ENCODE results near the gene DHODH.

The DHODH gene

GRCh38 chr16:72013888-72014581 lies 5.5 kb downstream of the DHODH start:
- no peak for TF ChIP-seq CTCF (IDR thresholded peaks at IDR 0.05; ENCODE audit: insufficient read depth, low read depth, low read length, missing control alignments)
- no peak overlapping the region for H3K4me3 ChIP-seq (ENCODE audit: low read depth, low read length)
- DNase-seq (ENCODE audit: low read depth): no peak

GRCh38 chr16:72014675-72015074 lies 6.1 kb downstream of the DHODH start:
- no peak for TF ChIP-seq CTCF (IDR thresholded peaks at IDR 0.05; ENCODE audit: insufficient read depth, low read depth, low read length, missing control alignments)
- DNase-seq (ENCODE audit: low read depth): no peak
- H3K4me3 ChIP-seq (ENCODE audit: low read depth, low read length): no peak overlapping the region

GRCh38 chr16:72015124-72015523 lies 6.6 kb downstream of the DHODH start:
- no peak for DNase-seq (ENCODE audit: low read depth)
- no peak overlapping the region for H3K4me3 ChIP-seq (ENCODE audit: low read depth, low read length)
- TF ChIP-seq CTCF (IDR thresholded peaks at IDR 0.05; ENCODE audit: insufficient read depth, low read depth, low read length, missing control alignments): no peak

- no peak for TF ChIP-seq CTCF (IDR thresholded peaks at IDR 0.05; ENCODE audit: insufficient read depth, low read depth, low read length, missing control alignments)
- H3K4me3 ChIP-seq (ENCODE audit: low read depth, low read length): no peak overlapping the region
- no peak for DNase-seq (ENCODE audit: low read depth)
These were observed 9.9 kb downstream of the DHODH start for GRCh38 chr16:72018470-72018869.

- no peak overlapping the region for H3K4me3 ChIP-seq (ENCODE audit: low read depth, low read length)
- DNase-seq (ENCODE audit: low read depth): no peak
- TF ChIP-seq CTCF (IDR thresholded peaks at IDR 0.05; ENCODE audit: insufficient read depth, low read depth, low read length, missing control alignments): no peak
These were observed 12.5 kb downstream of the DHODH start for GRCh38 chr16:72021043-72021442.

GRCh38 chr16:72022127-72022526 lies 13.6 kb downstream of the DHODH start:
- no peak for TF ChIP-seq CTCF (IDR thresholded peaks at IDR 0.05; ENCODE audit: insufficient read depth, low read depth, low read length, missing control alignments)
- H3K4me3 ChIP-seq (ENCODE audit: low read depth, low read length): no peak overlapping the region
- no peak for DNase-seq (ENCODE audit: low read depth)

GRCh38 chr16:72023962-72024361 lies 15.4 kb downstream of the DHODH start:
- TF ChIP-seq CTCF (IDR thresholded peaks at IDR 0.05; ENCODE audit: insufficient read depth, low read depth, low read length, missing control alignments): no peak
- H3K4me3 ChIP-seq (ENCODE audit: low read depth, low read length): no peak overlapping the region
- no peak for DNase-seq (ENCODE audit: low read depth)

All from GM12865 (cell line).